CD4-positive, alpha-beta T cell (primary cell): ENCODE results near the gene CRYGN. TPM values are rescaled to one million over a fixed set of nuclear protein-coding genes. Genes with fewer than 3 reads are reported as not detected.

Experiments
- ATAC-seq: fragments of 200-7000 bp; cut with Tn5 transposase; one replicate; pipeline ENCODE4 v1.10.0; 2022; ENCODE audit warnings: mild to moderate bottlenecking; ENCODE audit not compliant: poor library complexity
- CTCF ChIA-PET: fragments of 350-600 bp; sonication (Branson Sonifier 250); formaldehyde crosslinking; loops from one replicate; lab custom pipeline; 2021; ENCODE audit warnings: antibody characterized with exemption, inconsistent platforms; lab: Charles Lee
- POLR2A ChIA-PET: fragments of 350-600 bp; sonication (Branson Sonifier 250); formaldehyde crosslinking; loops from one replicate; lab custom pipeline; 2021; ENCODE audit warnings: antibody characterized with exemption, inconsistent platforms; lab: Charles Lee
- DNase-seq, 14 experiments: peaks; one replicate each; pipeline ENCODE4 v3.0.0-alpha.2; 2013 to 2020; ENCODE audit warnings: mixed read lengths in 2 of 14
- H3K27ac ChIP-seq, 2 donors: one replicate each; pipeline versions ENCODE4 v1.5.1 to v1.7.0; 2013; ENCODE audit warnings: low read length in 2 of 2, low read depth in 1 of 2, mild to moderate bottlenecking in 1 of 2
- H3K27me3 ChIP-seq, 2 experiments: 1 replicate in 1 of 2; 2 replicates in 1 of 2; pipeline versions ENCODE4 v1.6.1 to v1.7.0; 2013; ENCODE audit warnings: low read length in 2 of 2, control low read depth in 1 of 2, mild to moderate bottlenecking in 1 of 2, moderate library complexity in 1 of 2; ENCODE audit not compliant: insufficient read depth in 2 of 2, control insufficient read depth in 1 of 2
- H3K36me3 ChIP-seq: one replicate; pipeline ENCODE4 v1.6.1; 2013; ENCODE audit warnings: low read length, control low read depth; ENCODE audit not compliant: insufficient read depth
- H3K4me1 ChIP-seq: one replicate; pipeline ENCODE4 v1.6.1; 2013; ENCODE audit warnings: low read length, control low read depth; ENCODE audit not compliant: insufficient read depth
- H3K4me3 ChIP-seq: one replicate; pipeline ENCODE4 v1.5.1; 2013; ENCODE audit warnings: mild to moderate bottlenecking, low read length, moderate library complexity
- H3K9me3 ChIP-seq, 2 experiments: 1 replicate in 1 of 2; 2 replicates in 1 of 2; pipeline versions ENCODE4 v1.6.1 to v1.7.0; 2013; ENCODE audit warnings: low read length in 2 of 2, mild to moderate bottlenecking in 2 of 2, control low read depth in 1 of 2, moderate library complexity in 1 of 2; ENCODE audit not compliant: control insufficient read depth in 1 of 2, insufficient read depth in 1 of 2
- H3K27ac Mint-ChIP-seq: one replicate; pipeline ENCODE4 v1.8.0; 2020; ENCODE audit warnings: mixed read lengths
- H3K27me3 Mint-ChIP-seq: one replicate; pipeline ENCODE4 v1.8.0; 2021; ENCODE audit warnings: mixed read lengths
- H3K36me3 Mint-ChIP-seq: one replicate; pipeline ENCODE4 v1.8.0; 2021; ENCODE audit warnings: low read depth, mixed read lengths
- H3K4me1 Mint-ChIP-seq: one replicate; pipeline ENCODE4 v1.8.0; 2021; ENCODE audit warnings: low read depth, mixed read lengths
- H3K4me3 Mint-ChIP-seq: one replicate; pipeline ENCODE4 v1.8.0; 2020; ENCODE audit warnings: mild to moderate bottlenecking, mixed read lengths
- H3K9me3 Mint-ChIP-seq: one replicate; pipeline ENCODE4 v1.8.0; 2020; ENCODE audit warnings: mixed read lengths
- intact Hi-C, 2 experiments: fragments of 100-400 bp; cut with DNase I in 1 of 2; cut with micrococcal nuclease in 1 of 2; formaldehyde crosslinking; loops; one replicate each; pipeline versions ENCODE4 v1.15.1 to v1.9.0; 2023 to 2025; cut with DNase I, micrococcal nuclease
- total RNA-seq, 174 experiments: library from RNA in 2 of 174; stranded (reverse) in 2 of 174; gene quantifications; one replicate each; pipeline ENCODE4 v1.2.3 and lab custom pipeline; 2021 to 2026
- TF ChIP-seq, protein P1 (sequence below): fragments of 200-600 bp; IDR thresholded peaks from one replicate; pipeline ENCODE4 v1.8.0; 2022; ENCODE audit warnings: antibody characterized with exemption, mild to moderate bottlenecking

CRYGN gene
- total RNA-seq, 2 experiments from 2014 or later = 0.14 TPM; not detected in 1

DNA sequence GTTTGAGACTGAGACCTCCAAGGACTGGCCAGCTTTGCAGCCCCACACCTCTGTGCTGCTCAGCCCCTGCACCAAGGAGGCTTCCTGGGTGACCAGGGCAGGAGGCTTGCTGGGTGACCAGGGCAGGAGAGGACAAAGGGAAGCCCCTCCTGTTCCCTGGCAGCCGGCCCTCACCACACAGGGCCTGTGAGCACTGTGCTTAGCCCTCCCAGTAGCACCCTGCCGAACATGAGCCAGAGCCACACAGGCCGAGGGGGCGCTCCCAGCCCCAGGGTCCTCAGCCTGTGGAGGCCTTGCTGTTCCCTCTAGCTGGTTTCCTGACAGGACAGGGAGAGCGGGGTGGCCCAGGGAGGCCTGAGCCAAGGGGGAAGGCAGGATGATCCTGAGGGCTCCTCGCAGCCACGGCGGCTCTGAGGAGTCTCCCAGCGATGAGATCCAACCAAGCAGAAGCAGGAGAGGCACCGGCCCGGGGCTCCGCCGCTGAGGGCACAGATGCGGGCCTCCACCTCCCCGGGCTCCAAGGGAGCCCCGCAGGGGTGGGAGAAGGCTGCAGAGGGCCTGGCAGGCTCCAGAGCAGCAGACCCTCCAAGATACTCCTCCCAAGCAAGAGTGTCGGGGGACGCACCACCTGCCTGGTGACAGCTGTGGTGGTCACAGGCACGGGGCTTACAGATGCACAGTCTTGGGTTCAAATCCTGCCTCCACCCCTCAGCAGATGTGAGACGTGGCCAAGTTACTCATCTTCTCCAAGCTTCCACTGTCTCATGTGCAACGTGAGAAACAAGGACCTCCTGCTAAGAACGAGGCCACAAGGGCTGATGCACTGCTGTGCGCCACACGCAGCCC, 52.6 kb downstream of the CRYGN start:
- Mint-ChIP-seq H3K4me1 (peaks cover 4% of the 10 kb centered on the region), H3K27ac (no peak overlapping the region), H3K36me3 (no peaks in the 10 kb centered on the region), H3K9me3 (no peaks in the 10 kb centered on the region), H3K27me3 (peaks cover 24% of the 10 kb centered on the region), H3K4me3 (no peak overlapping the region)
- Histone ChIP-seq H3K9me3 (no peaks in the 10 kb centered on the region), H3K4me3 (no peak overlapping the region), H3K27ac (no peak overlapping the region), H3K27me3 (peaks cover 4% of the 10 kb centered on the region in 2 experiments), H3K4me1 (peaks cover 8% of the 10 kb centered on the region), H3K36me3 (no peaks in the 10 kb centered on the region)
- POLR2A ChIA-PET = no interaction called here
- intact Hi-C loops = no loop called here
- ATAC-seq (no peak), DNase-seq (no peak)
- TF ChIP-seq, protein P1, sequence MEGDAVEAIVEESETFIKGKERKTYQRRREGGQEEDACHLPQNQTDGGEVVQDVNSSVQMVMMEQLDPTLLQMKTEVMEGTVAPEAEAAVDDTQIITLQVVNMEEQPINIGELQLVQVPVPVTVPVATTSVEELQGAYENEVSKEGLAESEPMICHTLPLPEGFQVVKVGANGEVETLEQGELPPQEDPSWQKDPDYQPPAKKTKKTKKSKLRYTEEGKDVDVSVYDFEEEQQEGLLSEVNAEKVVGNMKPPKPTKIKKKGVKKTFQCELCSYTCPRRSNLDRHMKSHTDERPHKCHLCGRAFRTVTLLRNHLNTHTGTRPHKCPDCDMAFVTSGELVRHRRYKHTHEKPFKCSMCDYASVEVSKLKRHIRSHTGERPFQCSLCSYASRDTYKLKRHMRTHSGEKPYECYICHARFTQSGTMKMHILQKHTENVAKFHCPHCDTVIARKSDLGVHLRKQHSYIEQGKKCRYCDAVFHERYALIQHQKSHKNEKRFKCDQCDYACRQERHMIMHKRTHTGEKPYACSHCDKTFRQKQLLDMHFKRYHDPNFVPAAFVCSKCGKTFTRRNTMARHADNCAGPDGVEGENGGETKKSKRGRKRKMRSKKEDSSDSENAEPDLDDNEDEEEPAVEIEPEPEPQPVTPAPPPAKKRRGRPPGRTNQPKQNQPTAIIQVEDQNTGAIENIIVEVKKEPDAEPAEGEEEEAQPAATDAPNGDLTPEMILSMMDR = no peak
- CTCF ChIA-PET = no interaction called here

GRCh38 chr7:151386301-151387160, 53.4 kb downstream of the CRYGN start:
- Histone ChIP-seq H3K27me3 (peaks cover 4 to 7% of the 10 kb centered on the region in 2 experiments), H3K4me3 (no peak overlapping the region), H3K9me3 (no peaks in the 10 kb centered on the region), H3K36me3 (no peaks in the 10 kb centered on the region), H3K27ac (no peak overlapping the region), H3K4me1 (peaks cover 15% of the 10 kb centered on the region)
- H3K4me1 Mint-ChIP-seq = peaks cover 8% of the 10 kb centered on the region
- ATAC-seq = no peak
- intact Hi-C loops = no loop called here
- POLR2A ChIA-PET = no interaction called here
- no peaks in the 10 kb centered on the region for H3K9me3 Mint-ChIP-seq
- TF ChIP-seq, protein P1 = no peak
- DNase-seq = no peak
- H3K27ac Mint-ChIP-seq = no peak overlapping the region
- CTCF ChIA-PET = no interaction called here
- peaks cover 27% of the 10 kb centered on the region for H3K27me3 Mint-ChIP-seq
- no peaks in the 10 kb centered on the region for H3K36me3 Mint-ChIP-seq
- H3K4me3 Mint-ChIP-seq = no peak overlapping the region

DNA sequence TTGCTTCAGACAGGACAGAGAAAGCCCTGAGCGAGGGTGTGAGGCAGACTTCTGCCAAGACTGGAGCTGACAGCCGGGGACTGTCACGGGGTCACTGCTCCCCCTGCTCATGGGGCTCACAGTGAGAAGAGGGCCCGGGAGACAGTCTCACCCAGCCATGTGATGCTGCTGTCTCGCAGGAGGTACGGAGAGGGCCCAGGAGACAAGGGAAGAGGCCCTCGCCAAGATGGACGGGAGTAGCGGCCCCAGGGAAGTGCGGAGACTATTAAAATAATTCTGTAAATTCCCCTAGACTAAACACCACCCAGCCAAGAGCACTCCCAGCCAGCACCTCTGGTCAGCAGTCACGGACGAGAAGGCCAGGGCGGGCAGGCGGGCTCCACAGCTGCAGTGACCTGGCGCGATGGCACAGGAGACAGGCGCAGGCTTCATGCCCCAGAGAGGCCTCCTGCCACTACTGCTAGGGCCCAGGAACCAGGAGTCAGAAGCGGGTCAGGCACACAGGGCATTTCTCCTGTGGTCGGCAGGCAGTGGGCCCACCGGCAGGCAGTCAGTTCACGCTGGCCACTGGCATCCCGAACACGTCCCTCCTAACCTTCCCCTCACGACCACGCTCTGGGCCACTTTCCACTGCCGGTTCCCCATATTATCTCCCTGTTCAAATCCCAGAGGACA, 54.2 kb downstream of the CRYGN start:
- ChIA-PET POLR2A (no interaction called here), CTCF (no interaction called here)
- peaks cover 4 to 7% of the 10 kb centered on the region in 2 experiments for H3K27me3 ChIP-seq
- intact Hi-C loops = no loop called here
- Mint-ChIP-seq H3K9me3 (no peaks in the 10 kb centered on the region), H3K27me3 (peaks cover 26% of the 10 kb centered on the region), H3K36me3 (no peaks in the 10 kb centered on the region), H3K4me3 (no peak overlapping the region), H3K27ac (no peak overlapping the region), H3K4me1 (peaks cover 12% of the 10 kb centered on the region)
- H3K27ac ChIP-seq = no peak overlapping the region
- H3K4me3 ChIP-seq = no peak overlapping the region
- H3K9me3 ChIP-seq = no peaks in the 10 kb centered on the region
- H3K4me1 ChIP-seq = peaks cover 22% of the 10 kb centered on the region
- ATAC-seq = no peak
- no peak for DNase-seq
- TF ChIP-seq, protein P1 = no peak
- H3K36me3 ChIP-seq = no peaks in the 10 kb centered on the region
